RWPE2 (cell line): ENCODE results near the gene TAF1A.

Experiments used
- ATAC-seq: fragments of 200-7000 bp; cut with Tn5 transposase; 3 replicates; pipeline ENCODE4 v1.9.1; 2021; ENCODE audit warnings: low read depth
- DNase-seq: peaks from one replicate; pipeline ENCODE4 v3.0.0-alpha.2; 2020; ENCODE audit warnings: low spot score
- H3K27ac ChIP-seq: fragments of 450-650 bp; 2 replicates; pipeline ENCODE4 v1.5.1; 2017; ENCODE audit warnings: mild to moderate bottlenecking; ENCODE audit not compliant: poor library complexity, severe bottlenecking
- H3K27me3 ChIP-seq: fragments of 250-450 bp; sonication (Bioruptor Pico); 2 replicates; pipeline ENCODE4 v1.5.1; 2021; ENCODE audit warnings: mild to moderate bottlenecking, moderate library complexity; ENCODE audit not compliant: insufficient read depth, poor library complexity, severe bottlenecking
- H3K36me3 ChIP-seq: fragments of 250-450 bp; sonication (Bioruptor Pico); 2 replicates; pipeline ENCODE4 v1.5.1; 2020; ENCODE audit warnings: low read depth, mild to moderate bottlenecking, moderate library complexity
- H3K4me1 ChIP-seq: fragments of 250-450 bp; sonication (Bioruptor Pico); 2 replicates; pipeline ENCODE4 v1.5.1; 2021; ENCODE audit warnings: mild to moderate bottlenecking, moderate library complexity; ENCODE audit not compliant: insufficient read depth, poor library complexity, severe bottlenecking
- H3K4me3 ChIP-seq: fragments of 250-450 bp; sonication (Bioruptor Pico); 2 replicates; pipeline ENCODE4 v1.5.1; 2021; ENCODE audit warnings: mild to moderate bottlenecking, moderate library complexity; ENCODE audit not compliant: severe bottlenecking
- H3K9me3 ChIP-seq: fragments of 250-450 bp; sonication (Bioruptor Pico); 2 replicates; pipeline ENCODE4 v1.5.1; 2021; ENCODE audit warnings: mild to moderate bottlenecking, moderate library complexity; ENCODE audit not compliant: severe bottlenecking
- TF ChIP-seq, protein P1 (sequence below): fragments of 450-650 bp; IDR thresholded peaks from one replicate; pipeline ENCODE4 v1.5.1; 2017; ENCODE audit warnings: mild to moderate bottlenecking, moderate library complexity; ENCODE audit not compliant: poor library complexity, severe bottlenecking

The TAF1A gene

DNA sequence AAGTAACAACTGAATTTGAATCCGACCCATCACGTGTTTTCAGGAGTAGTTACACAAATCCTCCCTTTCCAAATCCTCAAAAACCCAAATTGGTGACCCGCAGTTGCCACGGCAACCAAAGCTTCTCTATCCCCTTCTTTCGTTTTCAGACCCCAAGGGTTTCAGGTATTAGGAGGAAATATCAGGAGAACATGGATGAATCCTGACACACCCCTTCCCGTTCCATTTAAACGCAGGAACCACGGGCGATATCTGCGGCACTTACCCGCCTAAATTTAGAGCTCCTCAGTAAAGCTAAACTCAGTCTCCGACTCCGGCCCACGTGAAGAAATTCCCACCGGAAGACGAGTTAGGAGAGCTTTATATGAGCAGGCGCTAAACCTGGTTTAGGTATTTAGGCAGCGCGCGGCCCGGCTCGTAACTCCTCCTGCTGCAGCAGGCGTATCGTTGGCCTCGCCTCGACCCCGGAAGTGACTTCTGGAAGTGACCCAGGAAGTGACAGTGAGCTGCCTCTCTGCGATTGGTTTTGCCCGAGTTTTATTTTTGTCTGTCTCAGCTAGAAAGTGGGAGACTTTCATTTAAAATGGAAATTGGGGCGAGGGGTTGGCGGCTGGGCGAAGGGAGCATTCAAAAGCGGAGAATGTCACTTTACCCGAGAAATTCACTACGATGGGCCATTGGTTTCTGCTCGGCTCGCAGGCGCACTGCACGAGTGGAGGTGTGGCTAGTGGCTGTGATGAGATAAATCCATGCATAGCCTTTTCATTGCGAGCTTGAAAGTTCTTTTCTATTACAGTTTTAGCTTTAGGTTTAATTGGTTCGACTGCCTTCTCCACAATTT, at the start of gene TAF1A:
Gene TAF1A, minus strand, starts transcription at position 472 of the 841 bp plus-strand sequence.
- H3K4me3 ChIP-seq = peak within 1 kb of the TSS; percentile 59
- H3K36me3 ChIP-seq = peaks cover 11% of the 10 kb centered on the region
- TF ChIP-seq, protein P1, sequence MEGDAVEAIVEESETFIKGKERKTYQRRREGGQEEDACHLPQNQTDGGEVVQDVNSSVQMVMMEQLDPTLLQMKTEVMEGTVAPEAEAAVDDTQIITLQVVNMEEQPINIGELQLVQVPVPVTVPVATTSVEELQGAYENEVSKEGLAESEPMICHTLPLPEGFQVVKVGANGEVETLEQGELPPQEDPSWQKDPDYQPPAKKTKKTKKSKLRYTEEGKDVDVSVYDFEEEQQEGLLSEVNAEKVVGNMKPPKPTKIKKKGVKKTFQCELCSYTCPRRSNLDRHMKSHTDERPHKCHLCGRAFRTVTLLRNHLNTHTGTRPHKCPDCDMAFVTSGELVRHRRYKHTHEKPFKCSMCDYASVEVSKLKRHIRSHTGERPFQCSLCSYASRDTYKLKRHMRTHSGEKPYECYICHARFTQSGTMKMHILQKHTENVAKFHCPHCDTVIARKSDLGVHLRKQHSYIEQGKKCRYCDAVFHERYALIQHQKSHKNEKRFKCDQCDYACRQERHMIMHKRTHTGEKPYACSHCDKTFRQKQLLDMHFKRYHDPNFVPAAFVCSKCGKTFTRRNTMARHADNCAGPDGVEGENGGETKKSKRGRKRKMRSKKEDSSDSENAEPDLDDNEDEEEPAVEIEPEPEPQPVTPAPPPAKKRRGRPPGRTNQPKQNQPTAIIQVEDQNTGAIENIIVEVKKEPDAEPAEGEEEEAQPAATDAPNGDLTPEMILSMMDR = no peak
- H3K27ac ChIP-seq = peak within 1 kb of the TSS; percentile 51
- no peaks in the 10 kb centered on the region for H3K4me1 ChIP-seq
- H3K27me3 ChIP-seq = no peaks in the 10 kb centered on the region
- H3K9me3 ChIP-seq = no peaks in the 10 kb centered on the region
- peak; percentile 91 for ATAC-seq
- DNase-seq = peak; percentile 74

DNA sequence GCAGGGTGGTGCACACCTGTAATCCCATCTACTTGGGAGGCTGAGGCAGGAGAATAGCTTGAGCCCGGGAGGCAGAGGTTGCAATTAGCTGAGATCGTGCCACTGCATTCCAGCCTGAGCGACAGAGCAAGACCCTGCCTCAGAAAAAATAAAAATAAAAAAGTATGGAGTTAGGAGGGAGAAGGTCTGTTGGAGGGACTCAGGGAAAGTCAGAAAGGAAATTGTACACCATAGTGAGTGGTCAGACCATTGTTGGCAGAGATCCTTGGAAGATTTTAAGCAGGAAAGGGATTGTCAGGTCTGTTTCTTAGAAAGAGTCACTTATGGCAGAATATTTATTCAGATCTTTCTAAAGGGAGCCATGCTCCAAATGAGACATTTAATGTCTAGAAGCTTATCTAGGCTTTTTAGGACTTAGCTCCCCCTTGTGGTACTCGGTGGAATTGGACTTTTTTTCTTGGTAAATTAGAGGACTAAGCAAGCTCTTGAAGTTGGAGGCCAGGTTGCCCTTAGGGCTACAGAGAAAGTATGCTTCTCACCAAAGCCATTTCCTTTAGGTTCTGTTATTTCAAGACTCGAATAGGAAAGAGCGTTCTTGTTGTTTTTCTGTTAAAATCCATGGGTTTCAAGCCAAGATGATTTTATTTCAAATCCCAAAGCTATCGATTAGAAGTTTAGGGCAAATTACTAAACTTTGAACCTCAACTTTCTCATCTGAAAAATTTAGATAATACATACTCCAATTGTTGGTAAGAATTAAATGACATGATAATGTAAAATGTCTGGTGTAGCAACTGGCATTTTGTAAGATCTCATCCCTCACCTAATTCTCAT, 44.7 kb upstream of the TAF1A start:
- TF ChIP-seq, protein P1 = peak; percentile 77
- Histone ChIP-seq H3K4me1 (no peaks in the 10 kb centered on the region), H3K27ac (no peak overlapping the region), H3K9me3 (no peaks in the 10 kb centered on the region), H3K4me3 (no peak overlapping the region), H3K27me3 (no peaks in the 10 kb centered on the region), H3K36me3 (peaks cover 12% of the 10 kb centered on the region)
- ATAC-seq (0 out of 3 replicates have a peak, but pooled peaks have one; percentile 38), DNase-seq (no peak)

DNA sequence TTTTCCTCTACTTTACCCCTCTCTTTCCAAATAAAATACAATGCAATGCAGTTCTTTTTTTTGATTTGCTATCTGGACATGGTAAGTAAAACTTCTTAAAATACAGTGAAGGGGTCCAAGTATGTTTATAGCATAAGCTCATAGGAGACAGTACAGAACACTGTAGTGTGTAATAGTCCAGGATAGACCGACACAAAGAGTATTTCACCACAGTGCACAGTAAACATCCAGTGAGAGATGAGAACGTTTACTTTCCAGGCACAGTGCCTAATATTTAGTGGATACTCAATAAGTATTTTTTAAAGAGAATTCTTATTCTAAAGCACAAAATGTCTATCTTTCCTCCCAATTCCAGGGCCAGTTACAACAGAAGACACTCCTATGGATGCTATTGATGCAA, 43.0 kb upstream of the TAF1A start:
- no peaks in the 10 kb centered on the region for H3K9me3 ChIP-seq
- H3K27ac ChIP-seq = no peak overlapping the region
- DNase-seq (no peak), ATAC-seq (no peak)
- TF ChIP-seq, protein P1 = no peak
- no peaks in the 10 kb centered on the region for H3K4me1 ChIP-seq
- H3K27me3 ChIP-seq = no peaks in the 10 kb centered on the region
- peaks cover 12% of the 10 kb centered on the region for H3K36me3 ChIP-seq
- H3K4me3 ChIP-seq = no peak overlapping the region

DNA sequence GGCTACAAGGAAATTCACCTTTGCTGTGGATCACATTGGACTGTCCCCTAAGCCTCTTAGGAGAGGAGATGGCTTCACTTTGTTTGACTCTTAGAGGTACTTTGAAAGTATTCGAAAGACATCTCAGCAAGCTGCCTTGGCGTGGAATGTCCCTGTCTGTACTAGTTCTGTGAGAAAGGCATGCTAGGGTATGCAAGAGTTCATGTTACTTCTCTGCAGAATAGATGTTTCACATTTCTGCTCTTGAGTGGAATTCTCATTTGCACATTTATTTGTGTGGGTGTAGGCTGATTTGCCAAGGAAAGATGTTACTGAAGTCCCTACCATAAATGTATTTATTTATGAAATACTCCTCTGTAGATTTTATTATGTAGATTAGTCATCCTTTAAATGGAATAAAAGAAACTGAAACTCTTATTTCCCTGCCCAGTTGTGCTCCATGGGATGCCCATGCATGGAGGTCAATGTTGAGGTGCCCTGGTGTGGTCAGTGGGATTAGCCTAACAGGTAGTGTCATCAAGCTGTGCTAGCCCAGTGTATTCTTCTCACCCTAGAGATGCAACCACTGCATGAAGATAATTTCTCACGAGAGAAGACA, 42.0 kb upstream of the TAF1A start:
- Histone ChIP-seq H3K27ac (no peak overlapping the region), H3K27me3 (no peaks in the 10 kb centered on the region), H3K4me1 (no peaks in the 10 kb centered on the region), H3K4me3 (no peak overlapping the region), H3K36me3 (peaks cover 12% of the 10 kb centered on the region), H3K9me3 (no peaks in the 10 kb centered on the region)
- TF ChIP-seq, protein P1 = no peak
- DNase-seq (no peak), ATAC-seq (no peak)
